Brain microvascular endothelial cell (primary cell): ENCODE results near the gene SNCA.

Experiments used
- DNase-seq: peaks from one replicate; pipeline ENCODE4 v3.0.0-alpha.2; 2020
- H3K27ac ChIP-seq: fragments of 250-450 bp; sonication (Bioruptor Pico); 2 replicates; pipeline ENCODE4 v1.5.1; 2020; ENCODE audit warnings: mild to moderate bottlenecking, moderate library complexity
- H3K27me3 ChIP-seq: fragments of 250-450 bp; sonication (Bioruptor Pico); replicated peaks from 2 replicates; pipeline ENCODE4 v1.5.1; 2020; ENCODE audit warnings: mild to moderate bottlenecking
- H3K36me3 ChIP-seq: fragments of 250-450 bp; sonication (Bioruptor Pico); replicated peaks from 2 replicates; pipeline ENCODE4 v1.5.1; 2020; ENCODE audit warnings: mild to moderate bottlenecking
- H3K4me3 ChIP-seq: 2 replicates; pipeline ENCODE4 v1.5.1; 2011; ENCODE audit warnings: low read depth, mild to moderate bottlenecking, control low read depth, low read length, moderate library complexity
- in situ Hi-C: cut with HindIII; loops from 2 replicates; pipeline ENCODE4 v1.10.0; 2017; ENCODE audit warnings: low sequenced_read_pairs, low pct_ligation_motif_present
- TF ChIP-seq, protein P1 (sequence below): IDR thresholded peaks from 2 replicates; pipeline ENCODE4 v1.5.1; 2011; ENCODE audit warnings: low read depth, mild to moderate bottlenecking, moderate library complexity, low read length, control low read depth, inconsistent platforms; ENCODE audit errors: missing control alignments

SNCA gene

DNA sequence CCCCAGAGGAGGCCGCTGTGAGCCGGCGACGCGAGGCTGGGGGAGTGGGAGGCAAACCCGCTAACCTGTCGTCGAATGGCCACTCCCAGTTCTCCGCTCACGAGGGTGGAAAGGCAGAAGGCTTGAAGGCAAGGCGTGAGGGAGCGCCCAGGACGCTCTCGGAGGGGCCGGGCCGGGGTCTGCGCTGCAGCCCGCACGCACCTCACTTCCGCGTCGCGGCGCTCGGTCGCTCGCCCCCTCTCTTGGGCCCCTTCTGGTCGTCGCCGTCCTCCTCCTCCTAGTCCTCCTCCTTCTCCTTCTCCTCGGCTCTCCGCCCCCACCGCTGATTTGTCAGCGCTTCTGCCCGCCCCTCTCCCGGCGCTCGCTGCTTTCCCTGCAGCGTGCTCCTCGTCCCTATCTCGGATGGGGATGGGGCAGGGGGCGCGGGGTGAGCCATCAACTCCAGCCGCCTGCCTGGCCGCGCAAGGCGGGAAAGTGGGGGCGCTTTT lies at the start of gene SNCA:
SNCA (minus strand) TSS at position 265 of the 488 bp plus-strand sequence. CDS start 1,494 bp downstream, outside the sequence.
- Histone ChIP-seq H3K36me3 (no peaks in the 10 kb centered on the region), H3K27ac (no peak within 1 kb of the TSS), H3K27me3 (peaks cover 28% of the 10 kb centered on the region), H3K4me3 (peak within 1 kb of the TSS; percentile 64)
- in situ Hi-C loops, result no loop called here
- TF ChIP-seq, protein P1, sequence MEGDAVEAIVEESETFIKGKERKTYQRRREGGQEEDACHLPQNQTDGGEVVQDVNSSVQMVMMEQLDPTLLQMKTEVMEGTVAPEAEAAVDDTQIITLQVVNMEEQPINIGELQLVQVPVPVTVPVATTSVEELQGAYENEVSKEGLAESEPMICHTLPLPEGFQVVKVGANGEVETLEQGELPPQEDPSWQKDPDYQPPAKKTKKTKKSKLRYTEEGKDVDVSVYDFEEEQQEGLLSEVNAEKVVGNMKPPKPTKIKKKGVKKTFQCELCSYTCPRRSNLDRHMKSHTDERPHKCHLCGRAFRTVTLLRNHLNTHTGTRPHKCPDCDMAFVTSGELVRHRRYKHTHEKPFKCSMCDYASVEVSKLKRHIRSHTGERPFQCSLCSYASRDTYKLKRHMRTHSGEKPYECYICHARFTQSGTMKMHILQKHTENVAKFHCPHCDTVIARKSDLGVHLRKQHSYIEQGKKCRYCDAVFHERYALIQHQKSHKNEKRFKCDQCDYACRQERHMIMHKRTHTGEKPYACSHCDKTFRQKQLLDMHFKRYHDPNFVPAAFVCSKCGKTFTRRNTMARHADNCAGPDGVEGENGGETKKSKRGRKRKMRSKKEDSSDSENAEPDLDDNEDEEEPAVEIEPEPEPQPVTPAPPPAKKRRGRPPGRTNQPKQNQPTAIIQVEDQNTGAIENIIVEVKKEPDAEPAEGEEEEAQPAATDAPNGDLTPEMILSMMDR, result no peak
- DNase-seq, result peak; percentile 44

GRCh38 chr4:89879215-89879614 lies 42.3 kb upstream of the SNCA start:
- H3K36me3 ChIP-seq, result no peaks in the 10 kb centered on the region
- no peak overlapping the region for H3K4me3 ChIP-seq
- H3K27me3 ChIP-seq, result no peaks in the 10 kb centered on the region
- TF ChIP-seq, protein P1, result no peak
- no peak for DNase-seq
- in situ Hi-C loops, result no loop called here
- H3K27ac ChIP-seq, result no peak overlapping the region

DNA sequence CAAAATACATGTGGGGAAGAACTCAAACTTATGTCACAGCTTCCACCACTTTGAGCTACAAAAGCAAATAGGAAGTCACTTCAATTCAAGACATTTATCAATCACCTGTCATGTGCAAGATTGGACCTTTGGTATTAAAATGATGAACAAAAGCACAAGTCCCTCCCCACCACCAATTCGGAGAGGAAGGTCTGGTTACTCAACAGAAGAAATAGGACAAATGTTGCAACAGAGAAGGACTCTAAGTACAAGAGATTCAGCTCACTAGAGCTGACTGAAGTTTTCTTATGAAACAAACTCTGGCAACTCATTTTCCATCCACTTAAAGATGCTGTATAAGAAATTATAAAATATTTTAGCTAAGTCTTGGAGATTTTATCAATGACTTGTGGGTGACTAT lies 41.6 kb upstream of the SNCA start:
- no peak for DNase-seq
- H3K36me3 ChIP-seq, result no peaks in the 10 kb centered on the region
- TF ChIP-seq, protein P1, result no peak

GRCh38 chr4:89876548-89876947 lies 39.6 kb upstream of the SNCA start:
- DNase-seq, result no peak
- in situ Hi-C loops, result no loop called here
- no peaks in the 10 kb centered on the region for H3K27me3 ChIP-seq
- TF ChIP-seq, protein P1, result no peak
- no peak overlapping the region for H3K4me3 ChIP-seq
- H3K27ac ChIP-seq, result no peak overlapping the region
- no peaks in the 10 kb centered on the region for H3K36me3 ChIP-seq

More for the DNA sequence above, 41.6 kb upstream of the SNCA start:
- in situ Hi-C loops, result no loop called here
- H3K4me3 ChIP-seq, result no peak overlapping the region
- H3K27me3 ChIP-seq, result no peaks in the 10 kb centered on the region
- H3K27ac ChIP-seq, result no peak overlapping the region

- DNase-seq, result no peak
- Histone ChIP-seq H3K27ac (no peak overlapping the region), H3K36me3 (no peaks in the 10 kb centered on the region), H3K27me3 (no peaks in the 10 kb centered on the region), H3K4me3 (no peak overlapping the region)
- TF ChIP-seq, protein P1, result no peak
- in situ Hi-C loops, result no loop called here
These were observed 34.2 kb upstream of the SNCA start for GRCh38 chr4:89871211-89871610.

GRCh38 chr4:89868999-89869589 lies 32.1 kb upstream of the SNCA start:
- in situ Hi-C loops, result no loop called here
- Histone ChIP-seq H3K4me3 (no peak overlapping the region), H3K27me3 (no peaks in the 10 kb centered on the region), H3K36me3 (no peaks in the 10 kb centered on the region), H3K27ac (no peak overlapping the region)
- DNase-seq, result no peak
- TF ChIP-seq, protein P1, result peak; percentile 24
